ENCODE data around the gene SKP2.
"Not testable (repeated sequence)": the region's sequence is repeated elsewhere in the genome, so short reads cannot be mapped to it uniquely, and the experiment has no call there.

Gene SKP2

GRCh38 chr5:36158144-36158543 is 6.2 kb downstream of the SKP2 start:
- no peak for DNase-seq

GRCh38 chr5:36160617-36161016 is 8.7 kb downstream of the SKP2 start:
- DNase-seq = no peak

GRCh38 chr5:36161361-36161760 is 9.4 kb downstream of the SKP2 start:
- DNase-seq = no peak

GRCh38 chr5:36162810-36163486 is 11.0 kb downstream of the SKP2 start:
- DNase-seq = no peak

- DNase-seq = no peak
Measured at GRCh38 chr5:36164461-36164860, 12.6 kb downstream of the SKP2 start.

GRCh38 chr5:36168737-36169136 is 16.8 kb downstream of the SKP2 start:
- DNase-seq = no peak

- DNase-seq = no peak
Measured at GRCh38 chr5:36170832-36171424, 19.0 kb downstream of the SKP2 start.

GRCh38 chr5:36172599-36172998 is 20.7 kb downstream of the SKP2 start:
- no peak for DNase-seq

GRCh38 chr5:36173426-36173825 is 21.5 kb downstream of the SKP2 start:
- DNase-seq = no peak

GRCh38 chr5:36174119-36174518 is 22.2 kb downstream of the SKP2 start:
- no peak for DNase-seq

GRCh38 chr5:36175043-36175442 is 23.1 kb downstream of the SKP2 start:
- no peak for DNase-seq

GRCh38 chr5:36177154-36177553 is 25.2 kb downstream of the SKP2 start:
- no peak for DNase-seq

- DNase-seq = no peak
Measured at GRCh38 chr5:36177715-36178523, 26.0 kb downstream of the SKP2 start.

- no peak for DNase-seq
Measured at GRCh38 chr5:36178524-36178890, 26.6 kb downstream of the SKP2 start.

GRCh38 chr5:36179950-36180349 is 28.0 kb downstream of the SKP2 start:
- DNase-seq = no peak

- no peak for DNase-seq
Measured at GRCh38 chr5:36180556-36181350, 28.8 kb downstream of the SKP2 start.

GRCh38 chr5:36181774-36182173 is 29.9 kb downstream of the SKP2 start:
- DNase-seq = no peak

GRCh38 chr5:36184408-36184807 is 32.5 kb downstream of the SKP2 start:
- not testable (repeated sequence) for DNase-seq

- DNase-seq = no peak
Measured at GRCh38 chr5:36193746-36194145, 41.8 kb downstream of the SKP2 start.

- no peak for DNase-seq
Measured at GRCh38 chr5:36198281-36198680, 46.4 kb downstream of the SKP2 start.

- not testable (repeated sequence) for DNase-seq
Measured at GRCh38 chr5:36198783-36199182, 46.9 kb downstream of the SKP2 start.

GRCh38 chr5:36199620-36200019 is 47.7 kb downstream of the SKP2 start:
- no peak for DNase-seq

GRCh38 chr5:36200513-36200912 is 48.6 kb downstream of the SKP2 start:
- no peak for DNase-seq
